ENCODE results near the gene MAPK14.

DNA sequence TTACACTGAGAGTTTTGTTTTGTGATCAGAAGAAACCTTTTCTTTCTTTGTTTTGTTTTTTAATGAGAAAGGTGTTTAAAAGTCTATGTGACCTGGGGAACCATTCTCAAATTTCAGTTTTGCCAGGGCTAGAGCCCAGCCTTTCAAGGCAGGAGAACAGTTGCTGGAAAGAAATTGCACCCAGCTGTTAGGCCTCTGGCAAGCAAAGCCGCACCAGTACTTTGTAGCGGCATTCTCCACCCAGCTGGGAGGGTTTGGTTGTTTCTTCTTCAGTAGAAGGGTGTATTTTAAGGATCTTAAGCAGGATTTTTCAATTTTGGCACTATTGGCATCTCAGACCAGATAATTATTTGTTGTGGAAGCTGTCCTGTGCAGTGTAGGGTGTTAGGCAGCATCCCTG lies 86.1 kb downstream of the MAPK14 start:
- TF ChIP-seq CTCF (IDR thresholded peaks at IDR 0.05; ENCODE audit: insufficient read depth, low read length) (no peak), SPI1 (IDR thresholded peaks at IDR 0.05; ENCODE audit: borderline replicate concordance, low read depth) (no peak), GABPA (IDR thresholded peaks at IDR 0.05; ENCODE audit: low read depth) (no peak)
- TF ChIP-seq, protein P1, sequence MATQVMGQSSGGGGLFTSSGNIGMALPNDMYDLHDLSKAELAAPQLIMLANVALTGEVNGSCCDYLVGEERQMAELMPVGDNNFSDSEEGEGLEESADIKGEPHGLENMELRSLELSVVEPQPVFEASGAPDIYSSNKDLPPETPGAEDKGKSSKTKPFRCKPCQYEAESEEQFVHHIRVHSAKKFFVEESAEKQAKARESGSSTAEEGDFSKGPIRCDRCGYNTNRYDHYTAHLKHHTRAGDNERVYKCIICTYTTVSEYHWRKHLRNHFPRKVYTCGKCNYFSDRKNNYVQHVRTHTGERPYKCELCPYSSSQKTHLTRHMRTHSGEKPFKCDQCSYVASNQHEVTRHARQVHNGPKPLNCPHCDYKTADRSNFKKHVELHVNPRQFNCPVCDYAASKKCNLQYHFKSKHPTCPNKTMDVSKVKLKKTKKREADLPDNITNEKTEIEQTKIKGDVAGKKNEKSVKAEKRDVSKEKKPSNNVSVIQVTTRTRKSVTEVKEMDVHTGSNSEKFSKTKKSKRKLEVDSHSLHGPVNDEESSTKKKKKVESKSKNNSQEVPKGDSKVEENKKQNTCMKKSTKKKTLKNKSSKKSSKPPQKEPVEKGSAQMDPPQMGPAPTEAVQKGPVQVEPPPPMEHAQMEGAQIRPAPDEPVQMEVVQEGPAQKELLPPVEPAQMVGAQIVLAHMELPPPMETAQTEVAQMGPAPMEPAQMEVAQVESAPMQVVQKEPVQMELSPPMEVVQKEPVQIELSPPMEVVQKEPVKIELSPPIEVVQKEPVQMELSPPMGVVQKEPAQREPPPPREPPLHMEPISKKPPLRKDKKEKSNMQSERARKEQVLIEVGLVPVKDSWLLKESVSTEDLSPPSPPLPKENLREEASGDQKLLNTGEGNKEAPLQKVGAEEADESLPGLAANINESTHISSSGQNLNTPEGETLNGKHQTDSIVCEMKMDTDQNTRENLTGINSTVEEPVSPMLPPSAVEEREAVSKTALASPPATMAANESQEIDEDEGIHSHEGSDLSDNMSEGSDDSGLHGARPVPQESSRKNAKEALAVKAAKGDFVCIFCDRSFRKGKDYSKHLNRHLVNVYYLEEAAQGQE (IDR thresholded peaks at IDR 0.05; ENCODE audit: insufficient replicate concordance, low read depth), result no peak
